CD4-positive, alpha-beta T cell treated with Interleukin-4 for 4 hours (primary cell): ENCODE results near the gene USP34.

Source experiments
- DNase-seq: peaks from one replicate; pipeline ENCODE4 v3.0.0-alpha.2; 2020

Gene USP34

DNA sequence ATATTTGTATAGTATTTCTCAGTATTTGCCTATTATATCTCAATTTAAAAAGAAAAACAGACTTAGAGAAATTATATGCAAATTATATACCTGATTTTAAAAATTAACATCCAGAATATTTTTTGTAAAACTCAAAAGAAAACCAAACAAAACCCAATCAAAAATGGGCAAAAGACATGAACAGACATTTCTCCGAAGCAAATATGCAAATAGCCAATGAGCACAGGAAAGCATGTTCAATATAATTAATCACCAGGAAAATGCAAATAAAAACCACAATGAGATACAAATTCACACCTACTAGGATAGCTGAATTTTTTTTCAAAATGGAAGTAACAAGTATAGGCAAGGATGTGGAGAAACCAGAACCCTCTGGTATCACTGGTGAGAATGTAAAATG lies 108.0 kb downstream of the USP34 start:
- no peak for DNase-seq

DNA sequence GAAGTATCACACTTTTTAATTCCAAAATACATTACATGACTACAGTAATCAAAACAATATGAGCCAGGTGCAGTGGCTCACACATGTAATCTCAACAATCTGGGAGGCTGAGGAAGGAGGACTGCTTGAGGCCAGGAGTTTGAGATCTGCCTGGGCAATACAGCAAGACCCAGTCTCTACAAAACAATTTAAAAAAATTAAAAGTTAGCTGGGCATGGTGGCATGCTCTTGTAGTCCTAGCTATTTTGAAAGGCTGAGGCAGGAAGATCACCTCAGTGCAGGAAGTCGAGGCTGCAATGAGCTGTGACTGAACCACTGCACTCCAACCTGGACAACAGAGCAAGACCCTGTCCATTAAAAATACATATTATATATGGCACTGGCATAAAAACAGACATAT lies 109.8 kb downstream of the USP34 start:
- no peak for DNase-seq

DNA sequence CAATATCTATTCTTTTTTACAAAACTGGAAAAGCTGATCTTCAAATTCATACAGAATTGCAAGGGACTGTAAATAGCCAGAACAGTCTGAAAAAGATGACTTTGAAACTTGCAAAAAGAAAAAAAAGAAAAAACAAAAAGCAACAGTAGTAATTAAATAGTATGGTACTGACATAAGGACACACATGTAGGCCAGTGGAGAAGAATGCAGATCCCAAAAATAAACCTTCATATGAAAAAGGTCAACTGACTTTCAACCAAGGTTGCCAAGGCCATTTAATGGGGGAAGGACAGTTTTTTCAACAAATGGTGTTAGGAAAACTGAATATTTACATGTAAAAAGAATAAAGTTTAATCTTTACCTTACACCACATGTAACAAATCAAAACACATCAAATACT lies 111.8 kb downstream of the USP34 start:
- DNase-seq, result no peak

DNA sequence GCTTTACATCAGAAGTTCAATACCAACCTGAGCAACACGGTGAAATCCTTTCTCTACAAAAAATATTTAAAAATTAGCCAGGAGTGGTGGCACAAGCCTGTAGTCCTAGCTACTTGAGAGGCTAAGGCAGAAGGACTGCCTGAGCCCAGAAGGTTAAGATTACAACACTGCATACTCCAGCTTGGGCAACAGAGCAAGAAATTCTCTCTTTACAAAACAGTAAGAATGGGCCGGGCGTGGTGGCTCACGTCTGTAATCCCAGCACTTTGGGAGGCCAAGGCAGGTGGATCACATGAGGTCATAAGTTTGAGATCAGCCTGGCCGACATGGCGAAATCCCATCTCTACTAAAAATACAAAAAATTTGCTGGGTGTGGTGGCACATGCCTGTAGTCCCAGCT lies 113.2 kb downstream of the USP34 start:
- DNase-seq, result no peak

DNA sequence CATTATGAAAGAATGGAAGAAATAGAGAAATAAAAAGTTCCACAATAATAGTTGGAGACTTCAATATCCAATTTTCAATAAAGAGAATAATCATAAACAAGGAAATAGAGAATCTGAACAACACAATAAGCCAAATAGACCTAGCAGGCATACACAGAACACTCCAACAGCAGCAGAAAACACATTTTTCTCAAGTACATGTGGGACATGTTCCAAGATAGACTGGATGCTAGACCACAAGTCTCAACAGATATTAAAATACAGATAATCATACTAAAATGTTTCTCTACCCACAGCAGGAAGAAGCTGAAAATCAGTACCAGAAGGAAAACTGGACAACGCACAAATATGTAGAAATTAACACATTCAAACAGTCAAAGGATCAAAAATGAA lies 113.9 kb downstream of the USP34 start:
- no peak for DNase-seq

DNA sequence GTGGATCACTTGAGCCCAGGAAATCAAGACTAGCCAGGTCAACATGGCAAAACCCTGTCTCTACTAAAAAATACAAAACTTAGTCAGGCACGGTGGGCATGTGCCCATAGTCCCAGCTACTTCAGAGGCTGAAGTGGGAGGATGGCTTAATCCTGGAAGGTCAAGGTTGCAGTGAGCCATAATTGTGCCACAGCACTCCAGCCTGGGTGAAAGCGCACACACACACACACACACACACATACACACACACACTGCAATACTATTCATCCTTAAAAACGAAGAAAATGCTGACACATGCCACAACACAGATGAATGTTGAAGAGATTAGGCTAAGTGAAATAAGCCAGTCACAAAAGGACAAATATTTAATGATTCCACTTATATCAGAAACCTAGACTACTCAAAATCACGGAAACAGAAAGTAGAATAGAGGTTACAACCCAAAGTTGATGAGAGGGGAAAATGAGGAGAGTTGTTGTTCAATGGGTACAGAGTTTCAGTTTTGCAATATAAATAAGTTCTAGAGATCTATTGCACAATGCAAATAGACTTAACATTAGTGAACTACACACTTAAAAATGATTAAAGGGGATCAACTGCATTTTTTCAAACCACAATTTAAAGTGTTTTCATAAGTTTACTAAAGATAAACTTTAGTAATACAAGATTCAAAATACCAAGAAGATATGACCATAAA lies 114.5 kb downstream of the USP34 start:
- DNase-seq, result no peak

DNA sequence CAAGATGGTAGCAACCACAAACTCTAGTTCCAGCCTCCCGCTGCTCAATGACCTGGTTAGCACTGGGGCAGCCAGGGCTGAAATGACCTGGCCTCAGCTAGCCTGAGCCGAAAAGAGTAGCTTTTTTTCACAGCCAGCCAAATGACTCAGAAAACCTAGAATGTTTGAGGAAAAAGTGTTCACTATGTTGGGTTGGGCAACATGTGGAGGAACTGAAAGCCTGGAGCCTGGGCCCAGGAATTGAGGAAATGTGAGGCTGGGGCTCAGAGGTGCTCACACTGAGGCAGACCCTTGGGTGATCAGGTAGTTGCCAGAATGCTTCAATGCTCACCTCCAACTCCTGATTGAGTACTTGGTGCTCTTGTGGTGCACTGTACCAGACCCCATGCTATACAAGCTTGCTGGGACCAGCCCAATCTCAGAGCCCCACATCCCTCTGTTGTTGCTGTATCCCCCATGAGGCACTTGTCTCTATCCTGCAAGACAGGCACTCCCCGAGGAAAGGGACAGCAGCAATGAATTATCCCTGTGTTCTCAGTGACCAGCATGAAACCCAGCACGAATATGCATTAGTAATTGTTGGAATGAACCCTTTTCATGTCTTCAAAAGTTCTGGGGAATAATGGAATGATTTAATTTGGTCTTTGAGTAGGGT lies 116.2 kb downstream of the USP34 start:
- DNase-seq, result no peak

DNA sequence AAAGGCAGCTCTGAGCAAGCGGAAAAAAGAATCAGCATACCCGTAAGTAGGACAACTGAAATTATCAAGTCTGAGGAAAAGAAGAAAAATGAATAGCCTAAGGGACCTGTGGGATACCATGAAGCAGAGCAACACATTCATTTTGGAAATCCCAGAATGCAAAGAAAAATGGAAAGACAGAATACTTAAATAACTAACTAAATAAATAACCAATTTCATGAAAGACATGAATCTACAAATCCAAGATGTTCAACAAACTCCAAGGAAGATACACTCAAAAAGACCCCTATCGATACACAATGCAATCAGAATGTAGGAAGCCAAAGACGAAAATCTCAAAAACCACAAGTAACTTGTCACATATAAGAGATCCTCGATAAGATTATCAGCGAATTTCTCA lies 117.0 kb downstream of the USP34 start:
- no peak for DNase-seq

DNA sequence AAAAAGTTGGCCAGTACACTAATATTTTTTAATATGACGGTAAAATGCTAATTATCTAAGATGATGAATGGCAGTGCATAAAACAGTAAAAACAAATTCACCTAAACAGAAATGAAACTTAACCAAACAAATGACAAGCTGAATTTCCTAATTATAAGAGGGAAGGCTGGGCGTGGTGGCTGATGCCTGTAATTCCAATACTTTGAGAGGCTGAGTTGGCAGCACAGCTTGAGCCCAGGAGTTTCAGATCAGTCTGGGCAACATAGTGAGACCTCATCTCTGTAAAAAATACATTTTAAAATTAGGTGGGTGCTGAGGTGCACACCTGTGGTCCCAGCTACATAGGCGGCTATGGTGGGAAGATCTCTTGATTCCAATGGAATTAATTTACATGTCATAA lies 120.1 kb downstream of the USP34 start:
- DNase-seq, result no peak

DNA sequence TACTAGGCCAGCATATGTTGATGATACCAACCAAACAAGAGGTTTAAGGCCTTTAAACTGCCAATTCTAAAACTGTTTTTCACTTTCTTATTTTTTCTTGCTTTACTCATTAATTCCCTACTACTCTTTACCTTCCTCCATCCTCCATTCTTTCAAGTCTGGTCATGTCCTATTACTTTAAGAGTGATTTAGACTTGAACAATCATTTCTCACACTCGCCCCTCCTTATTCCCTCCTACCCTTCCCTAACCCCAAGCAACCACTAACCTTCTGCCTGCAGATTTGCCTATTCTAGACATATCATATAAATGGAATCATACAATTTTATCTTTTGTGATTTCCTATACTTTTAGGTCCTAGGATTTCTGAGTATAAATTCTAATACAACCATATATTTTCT lies 127.7 kb downstream of the USP34 start:
- no peak for DNase-seq

DNA sequence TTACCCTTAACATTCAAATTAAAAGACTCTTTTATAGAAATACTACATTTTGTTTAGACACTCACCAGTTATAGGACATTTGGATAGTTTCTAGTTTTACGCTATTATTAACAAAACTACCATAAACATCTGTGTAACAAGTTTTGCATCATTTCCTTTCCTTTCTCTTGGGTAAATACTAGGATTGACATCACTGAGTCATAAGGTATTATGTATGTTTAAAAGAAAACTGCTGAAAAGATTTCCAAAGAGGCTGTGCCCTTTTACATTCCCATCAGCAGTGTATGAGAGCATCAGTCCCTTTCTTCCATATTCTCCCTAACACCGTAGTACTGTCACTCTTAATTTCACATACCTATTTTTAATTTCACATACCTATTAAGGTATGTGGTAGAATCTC lies 130.6 kb downstream of the USP34 start:
- DNase-seq, result no peak

DNA sequence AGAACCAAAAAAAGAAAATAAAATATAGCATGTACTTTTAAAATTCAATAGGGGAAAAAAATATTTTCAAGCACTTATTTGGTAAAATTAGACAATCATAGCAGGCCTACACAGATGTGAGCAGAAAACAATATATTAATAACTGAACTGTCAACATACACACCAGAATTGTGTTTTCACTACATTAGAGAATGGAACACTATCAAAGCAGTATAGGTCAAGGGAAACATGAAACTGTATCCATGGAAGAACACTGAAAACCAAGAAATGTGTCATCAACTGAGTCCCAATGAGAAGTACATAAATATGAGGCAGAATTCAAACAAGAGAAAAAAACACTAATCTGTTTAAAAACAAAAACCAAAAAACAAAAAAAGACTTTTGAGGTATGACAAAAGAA lies 132.4 kb downstream of the USP34 start:
- DNase-seq, result no peak

DNA sequence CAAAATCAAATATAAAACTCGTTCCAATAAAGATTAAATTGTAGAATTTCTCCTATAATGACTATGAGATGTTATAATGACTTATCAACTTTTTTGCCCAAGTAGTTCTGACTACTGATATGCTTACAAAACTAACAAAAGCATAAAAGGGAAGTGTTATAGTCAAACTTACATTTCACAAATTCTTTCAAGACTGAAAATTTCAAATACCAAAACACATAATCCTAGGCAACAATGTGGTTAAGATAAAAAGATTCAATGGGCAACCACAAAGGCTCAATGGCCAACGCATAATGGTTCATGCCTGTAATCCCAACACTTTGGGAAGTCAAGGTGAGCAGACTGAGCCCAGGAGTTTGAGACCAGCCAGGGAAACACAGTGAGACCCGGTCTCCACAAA lies 135.7 kb downstream of the USP34 start:
- no peak for DNase-seq

DNA sequence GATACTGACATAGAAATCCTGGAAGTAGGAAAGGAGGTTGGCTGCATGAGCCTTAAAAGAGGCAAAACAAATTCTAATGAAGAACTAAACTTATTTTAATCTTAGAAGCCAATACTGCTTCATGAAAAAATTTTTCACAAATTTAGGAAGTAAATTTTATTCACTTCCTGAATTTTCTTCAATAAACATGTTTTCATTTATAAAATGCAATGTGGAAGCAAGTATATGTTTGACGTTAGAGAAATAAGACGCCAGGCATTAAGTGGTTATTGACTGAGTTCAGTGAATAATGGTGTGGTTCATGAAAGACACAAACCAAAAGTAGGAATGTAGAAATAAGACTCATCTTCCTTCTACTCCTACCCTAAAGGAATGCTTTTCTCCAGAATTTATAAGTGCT lies 136.4 kb downstream of the USP34 start:
- no peak for DNase-seq

DNA sequence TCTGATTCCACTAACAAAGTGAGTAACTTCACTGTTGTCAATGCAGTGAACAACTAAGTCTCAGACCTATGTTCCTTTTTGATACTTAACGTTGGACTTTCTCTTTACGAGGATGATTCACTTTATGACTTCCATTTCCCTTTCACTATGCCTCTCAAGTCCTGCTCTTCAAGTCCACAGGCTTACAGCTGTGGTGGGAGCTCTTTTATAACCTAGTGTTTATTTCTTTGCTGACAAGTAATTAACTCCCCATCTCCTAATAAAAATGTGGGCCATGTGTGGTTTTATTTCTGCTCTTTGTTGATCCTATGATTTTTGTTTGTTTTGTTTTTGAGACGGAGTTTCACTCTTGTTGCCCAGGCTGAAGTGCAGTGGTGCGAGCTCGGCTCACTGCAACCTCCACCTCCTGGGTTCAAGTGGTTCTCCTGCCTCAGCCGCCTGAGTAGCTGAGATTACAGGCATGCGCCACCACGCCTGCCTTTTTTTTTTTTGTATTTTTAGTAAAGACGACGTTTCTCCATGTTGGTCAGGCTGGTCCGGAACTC lies 142.1 kb downstream of the USP34 start:
- DNase-seq, result peak; percentile 6

DNA sequence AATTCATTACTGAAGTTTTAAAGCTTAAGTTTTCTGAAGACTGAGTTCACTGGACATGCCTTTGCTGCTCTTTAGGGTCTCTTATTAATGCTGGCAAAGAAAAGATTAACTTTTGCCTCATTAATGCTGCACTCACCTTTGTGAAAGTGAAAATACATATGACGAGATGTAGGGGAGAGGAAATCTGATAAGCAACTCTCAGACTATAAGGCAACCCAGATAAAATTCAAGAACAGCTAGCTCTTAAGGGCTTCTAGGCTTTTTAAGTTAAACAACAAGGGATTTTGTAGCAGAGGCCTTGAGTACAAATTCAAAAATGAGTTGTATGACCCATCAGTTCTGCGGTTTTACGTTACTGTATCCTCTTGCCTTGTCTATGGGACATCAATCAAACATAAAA lies 143.7 kb downstream of the USP34 start:
- DNase-seq, result peak; percentile 3

DNA sequence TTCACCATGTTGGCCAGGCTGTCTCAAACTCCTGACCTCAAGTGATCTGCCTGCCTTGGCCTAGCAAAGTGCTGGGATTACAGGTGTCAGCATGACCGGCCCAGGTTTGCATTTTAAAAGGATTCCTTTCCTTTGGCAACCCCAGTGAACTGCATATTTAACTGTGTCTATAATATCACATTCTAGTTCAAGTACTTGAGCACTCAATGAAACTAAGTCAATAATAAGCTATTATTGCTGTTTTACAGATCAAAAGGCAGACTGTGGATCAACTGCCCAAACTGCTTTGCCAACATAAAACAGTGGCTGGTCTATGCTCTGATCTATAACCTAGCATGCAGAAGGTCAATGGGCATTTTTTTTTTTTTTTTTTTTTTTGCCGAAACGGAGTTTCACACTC lies 144.5 kb downstream of the USP34 start:
- no peak for DNase-seq

DNA sequence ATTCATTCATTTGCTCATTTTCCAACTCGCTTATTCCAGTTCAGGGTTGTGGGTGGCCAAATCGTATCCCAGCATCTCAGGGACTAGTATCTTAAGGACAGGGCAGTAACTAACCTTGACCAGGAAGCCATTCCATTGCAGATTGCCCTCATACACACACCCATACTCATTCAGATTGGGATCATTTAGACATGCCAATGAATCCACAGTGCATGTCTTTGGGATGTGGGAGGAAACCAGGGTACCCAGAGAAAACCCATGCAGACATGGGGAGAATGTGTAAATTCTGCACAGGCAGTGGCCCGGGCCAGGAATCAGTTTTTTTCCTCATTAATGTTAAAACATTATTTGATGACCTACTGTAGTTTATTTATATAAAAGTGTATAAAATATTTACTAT lies 150.7 kb downstream of the USP34 start:
- DNase-seq, result no peak

DNA sequence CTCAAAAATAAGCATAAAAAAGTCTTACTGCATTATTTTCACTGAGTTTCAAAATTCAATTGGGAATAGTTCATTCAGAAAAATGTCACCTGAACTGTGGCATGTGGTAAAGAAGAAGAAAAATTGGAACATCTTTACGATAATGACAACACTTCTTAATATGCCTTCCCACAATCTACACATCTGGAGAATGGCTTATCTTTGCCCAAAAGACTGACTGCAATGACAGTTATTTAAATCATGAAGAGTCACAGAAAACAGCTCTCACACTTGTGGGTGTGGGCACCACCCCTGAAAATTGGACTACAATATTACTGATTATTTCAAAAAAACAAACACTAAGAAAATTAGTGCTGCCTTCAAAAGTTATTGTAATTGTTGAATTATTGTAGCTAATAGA lies 152.3 kb downstream of the USP34 start:
- no peak for DNase-seq

DNA sequence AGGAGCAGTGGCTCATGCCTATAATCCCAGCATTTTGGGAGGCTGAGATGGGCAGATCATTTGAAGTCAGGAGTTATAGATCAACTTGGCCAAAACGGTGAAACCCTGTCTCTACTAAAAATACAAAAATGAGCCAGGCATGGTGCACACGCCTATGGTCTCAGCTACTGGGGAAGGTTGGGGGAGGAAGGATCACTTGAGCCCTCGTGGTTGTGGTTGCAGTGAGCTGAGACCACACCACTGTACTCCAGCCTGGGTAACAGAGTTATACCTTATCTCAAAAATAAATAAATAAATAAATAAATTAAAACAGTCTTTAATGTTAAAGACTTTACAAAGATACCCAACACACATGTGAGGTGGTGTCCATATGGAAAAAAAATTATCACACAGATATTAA lies 174.9 kb downstream of the USP34 start:
- no peak for DNase-seq

DNA sequence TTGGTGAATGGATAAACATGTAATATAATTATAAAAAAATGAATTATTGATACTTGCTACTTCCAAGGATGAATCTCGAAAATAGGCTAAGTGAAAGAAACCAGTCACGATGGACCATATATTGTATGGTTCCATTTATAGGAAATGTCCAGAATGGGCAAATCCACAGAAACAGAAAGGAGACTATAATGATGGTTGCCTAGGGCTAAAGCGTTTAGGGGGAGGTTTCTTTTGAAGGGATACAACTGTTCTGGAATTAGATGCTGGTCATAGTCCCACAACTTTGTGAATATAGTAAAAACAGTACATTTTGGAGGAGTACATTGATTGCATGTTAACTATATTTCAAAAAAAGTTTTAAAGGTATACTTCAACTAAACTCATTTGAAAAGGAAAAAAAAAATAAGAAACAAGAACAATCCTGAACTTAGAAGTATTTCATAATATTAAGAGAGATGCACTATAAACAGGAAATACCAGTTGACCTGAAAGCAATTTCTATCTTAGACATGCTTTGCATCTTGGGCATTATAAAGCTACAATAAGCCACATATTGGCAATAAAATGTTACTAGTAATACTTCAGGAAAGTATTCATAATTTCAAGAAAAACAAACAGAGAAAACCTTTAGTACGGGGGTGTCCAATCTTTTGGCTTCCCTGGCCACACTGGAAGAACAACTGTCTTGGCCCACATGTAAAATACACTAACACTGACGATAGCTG lies 178.9 kb downstream of the USP34 start:
- no peak for DNase-seq

DNA sequence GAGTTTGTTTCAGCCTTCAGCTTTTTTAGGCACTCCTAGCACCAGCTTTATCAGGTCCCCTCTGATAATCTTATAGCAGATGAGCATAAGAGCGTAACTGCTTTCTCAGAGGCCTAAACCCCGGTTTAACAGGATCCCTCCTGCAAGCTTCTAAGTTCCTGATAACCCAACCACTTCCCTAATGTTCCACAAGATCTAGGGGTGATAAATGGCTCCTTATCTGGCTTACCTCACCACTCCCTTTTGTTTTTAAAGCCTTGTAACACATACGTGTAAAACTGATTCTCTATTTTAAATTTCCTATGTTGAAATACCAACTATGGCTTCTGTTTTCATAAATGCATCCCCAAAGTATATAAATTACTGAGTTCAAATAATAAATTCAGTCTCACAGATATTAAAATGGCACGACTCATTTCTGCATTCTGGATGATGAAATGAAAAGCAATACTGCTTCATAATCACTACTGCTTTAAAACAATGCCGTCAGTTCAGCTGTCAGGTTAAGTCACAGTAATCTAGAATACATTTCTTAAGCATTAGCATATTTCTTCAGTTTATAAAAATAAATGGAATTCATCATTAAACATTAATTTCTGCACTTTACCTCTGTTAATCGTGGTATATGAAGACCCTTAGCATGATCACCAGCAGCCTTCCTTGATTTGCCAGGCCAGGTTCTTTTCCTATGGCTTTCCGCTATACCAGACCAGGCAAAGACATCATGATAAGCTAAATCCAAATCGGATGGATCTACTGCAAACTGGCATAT lies 182.6 kb downstream of the USP34 start:
- no peak for DNase-seq

DNA sequence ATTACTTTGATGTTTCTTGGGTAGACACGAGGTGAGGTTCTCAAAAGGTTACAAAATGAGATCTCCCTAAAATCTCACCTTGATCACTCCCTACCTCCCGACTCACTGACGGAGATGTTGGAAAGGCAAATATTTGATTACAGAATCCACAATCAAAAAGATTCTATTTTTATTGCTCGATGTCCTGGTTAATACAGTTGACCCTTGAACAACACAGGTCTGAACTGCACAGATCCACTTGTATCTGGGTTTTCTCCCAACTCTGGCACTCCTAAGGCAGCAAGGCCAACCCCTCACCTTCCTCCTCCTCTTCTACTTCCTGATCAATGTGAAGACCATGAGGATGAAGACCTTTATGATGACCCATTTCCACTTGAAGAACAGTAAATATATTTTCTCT lies 183.6 kb downstream of the USP34 start:
- no peak for DNase-seq
